ENCODE data around the gene FNIP1. TPM values are rescaled to one million over a fixed set of nuclear protein-coding genes. Genes with fewer than 3 reads are reported as not detected.
"Not testable (repeated sequence)": the region's sequence is repeated elsewhere in the genome, so short reads cannot be mapped to it uniquely, and the experiment has no call there.

Gene FNIP1
- total RNA-seq, 1 donor from 2014 or later: 17.5 TPM

DNA sequence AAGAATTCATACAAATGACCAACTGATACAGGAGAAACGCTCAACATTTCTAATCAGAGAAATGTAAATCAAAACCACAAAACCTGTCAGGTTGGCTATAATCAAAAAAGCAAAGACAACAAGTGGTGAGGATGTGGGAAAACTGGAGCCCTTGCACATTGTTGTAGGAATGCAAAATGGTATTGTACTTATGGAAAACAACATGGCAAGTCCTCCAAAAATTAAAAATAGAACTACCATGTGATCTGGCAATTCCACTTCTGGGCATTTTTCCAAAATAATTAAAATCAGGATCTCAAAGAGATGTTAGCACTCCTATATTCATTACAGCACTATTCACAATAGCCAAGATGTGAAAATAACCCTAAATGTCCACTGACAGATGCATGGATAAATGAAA, 76.1 kb downstream of the FNIP1 start:
- no peaks in the 10 kb centered on the region for H3K27me3 Mint-ChIP-seq
- intact Hi-C loops (cut with micrococcal nuclease): no loop called here
- no peak overlapping the region for H3K27ac Mint-ChIP-seq
- no peak overlapping the region for H3K4me3 Mint-ChIP-seq
- H3K9me3 Mint-ChIP-seq: peaks cover 6% of the 10 kb centered on the region
- H3K4me1 Mint-ChIP-seq: peaks cover 5% of the 10 kb centered on the region
- DNase-seq: no peak
- H3K36me3 Mint-ChIP-seq (ENCODE audit: low read depth): peaks cover 33% of the 10 kb centered on the region

DNA sequence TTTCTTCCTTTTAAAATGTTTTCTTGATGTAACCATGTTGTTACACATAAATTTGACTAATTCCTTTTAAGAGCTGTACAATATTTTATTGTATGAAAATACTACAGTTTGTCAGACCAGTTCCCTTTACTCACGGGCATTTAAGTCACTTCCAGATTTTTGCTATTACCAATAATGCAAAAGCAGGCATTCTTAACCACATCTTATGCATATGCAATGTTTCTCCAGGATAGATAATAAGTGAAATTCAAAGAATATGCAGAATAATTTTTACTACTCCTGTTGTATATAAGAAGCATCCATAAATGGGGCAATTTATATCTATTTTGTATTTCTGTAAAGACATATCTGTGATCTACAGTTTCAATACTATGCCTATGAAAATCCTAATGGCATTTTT, 77.3 kb downstream of the FNIP1 start:
- intact Hi-C loops (cut with micrococcal nuclease): no loop called here
- Mint-ChIP-seq H3K4me3 (no peak overlapping the region), H3K4me1 (peaks cover 5% of the 10 kb centered on the region), H3K36me3 (ENCODE audit: low read depth) (peaks cover 29% of the 10 kb centered on the region), H3K27ac (no peak overlapping the region), H3K9me3 (peaks cover 3% of the 10 kb centered on the region), H3K27me3 (no peaks in the 10 kb centered on the region)
- no peak for DNase-seq

DNA sequence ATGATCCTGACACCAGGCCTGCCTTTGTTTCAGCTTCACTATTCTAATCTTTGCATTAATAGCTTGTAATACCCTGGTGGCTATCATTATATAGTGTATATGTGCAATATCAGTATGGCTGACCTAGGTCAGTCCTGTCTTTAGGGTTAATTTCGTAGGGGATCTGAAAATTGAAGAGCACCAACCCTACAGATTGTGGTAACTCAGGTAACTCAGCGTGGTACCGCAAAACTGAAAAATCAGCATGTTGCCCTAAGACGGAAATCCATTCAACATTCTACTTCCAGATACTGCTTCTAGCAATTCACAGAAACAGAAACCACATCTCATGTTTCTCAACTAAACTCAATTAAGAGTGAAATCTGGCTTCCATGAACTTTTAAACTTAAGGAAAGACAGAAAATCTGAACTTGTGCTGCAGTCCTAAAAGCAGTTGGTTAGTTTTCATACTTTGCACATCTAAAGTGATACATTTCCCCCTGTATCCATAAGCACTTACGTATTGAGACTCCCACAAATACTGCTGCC, 78.3 kb downstream of the FNIP1 start:
- Mint-ChIP-seq H3K36me3 (ENCODE audit: low read depth) (peaks cover 36% of the 10 kb centered on the region), H3K27ac (no peak overlapping the region), H3K9me3 (peaks cover 3% of the 10 kb centered on the region), H3K4me3 (peak overlapping the region; percentile 18), H3K27me3 (no peaks in the 10 kb centered on the region), H3K4me1 (peaks cover 5% of the 10 kb centered on the region)
- no peak for DNase-seq
- intact Hi-C loops (cut with micrococcal nuclease): no loop called here

DNA sequence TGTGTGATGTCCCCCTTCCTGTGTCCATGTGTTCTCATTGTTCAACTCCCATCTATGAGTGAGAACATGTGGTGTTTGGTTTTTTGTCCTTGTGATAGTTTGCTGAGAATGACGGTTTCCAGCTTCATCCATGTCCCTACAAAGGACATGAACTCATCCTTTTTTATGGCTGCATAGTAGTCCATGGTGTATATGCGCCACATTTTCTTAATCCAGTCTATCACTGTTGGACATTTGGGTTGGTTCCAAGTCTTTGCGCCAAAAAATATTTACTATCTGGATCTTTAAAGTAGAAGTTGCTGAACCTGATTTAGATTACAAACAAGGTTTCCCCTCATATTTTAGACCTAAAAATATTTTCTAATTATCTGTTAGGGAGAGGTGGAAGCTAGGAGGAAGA, 79.7 kb downstream of the FNIP1 start:
- intact Hi-C loops (cut with micrococcal nuclease); H3K9me3 Mint-ChIP-seq; H3K4me3 Mint-ChIP-seq; H3K4me1 Mint-ChIP-seq; H3K27ac Mint-ChIP-seq; DNase-seq; H3K27me3 Mint-ChIP-seq: not testable (repeated sequence)
- peaks cover 42% of the 10 kb centered on the region for H3K36me3 Mint-ChIP-seq (ENCODE audit: low read depth)

DNA sequence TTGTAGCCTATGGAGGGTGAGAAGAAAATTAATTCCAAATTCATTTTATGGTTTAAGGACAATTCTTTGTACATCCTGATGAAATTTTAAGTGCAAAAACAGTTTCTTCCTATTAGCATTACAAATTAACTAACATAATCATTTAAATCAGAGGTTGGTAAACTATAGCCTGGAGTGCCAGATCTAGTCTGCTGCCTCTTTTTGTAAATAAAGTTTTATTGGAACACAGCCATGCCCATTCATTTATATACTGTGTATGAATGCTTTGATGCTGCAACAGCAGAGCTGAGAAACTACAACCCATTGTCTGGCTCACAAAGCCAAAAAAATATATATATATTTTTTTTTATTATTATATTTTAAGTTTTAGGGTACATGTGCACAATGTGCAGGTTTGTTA, 80.2 kb downstream of the FNIP1 start:
- Mint-ChIP-seq H3K36me3 (ENCODE audit: low read depth) (peaks cover 47% of the 10 kb centered on the region), H3K9me3 (peaks cover 3% of the 10 kb centered on the region), H3K27ac (no peak overlapping the region), H3K4me1 (peaks cover 10% of the 10 kb centered on the region), H3K27me3 (no peaks in the 10 kb centered on the region), H3K4me3 (no peak overlapping the region)
- intact Hi-C loops (cut with micrococcal nuclease): no loop called here
- no peak for DNase-seq

DNA sequence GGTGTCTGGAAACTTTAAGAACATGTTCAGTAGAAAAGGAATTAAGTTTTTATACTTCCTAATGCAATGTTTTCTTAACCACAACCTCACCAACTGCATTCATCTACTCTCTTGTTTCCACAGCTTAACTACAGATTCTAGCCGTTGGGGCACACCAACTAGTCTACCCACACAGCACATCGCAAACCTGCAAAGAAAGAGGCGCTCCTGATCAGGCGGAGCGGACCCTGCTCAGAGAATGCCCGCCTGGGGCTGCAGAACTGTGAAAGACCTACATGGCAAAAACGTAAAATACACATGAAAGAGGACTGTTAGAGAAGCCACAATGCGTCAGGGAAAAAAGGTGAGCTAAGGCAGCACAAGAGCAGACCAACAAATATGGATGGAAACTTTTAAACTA, 86.4 kb downstream of the FNIP1 start:
- Mint-ChIP-seq H3K9me3 (no peaks in the 10 kb centered on the region), H3K27ac (no peak overlapping the region), H3K27me3 (no peaks in the 10 kb centered on the region), H3K4me1 (peaks cover 7% of the 10 kb centered on the region), H3K36me3 (ENCODE audit: low read depth) (peaks cover 47% of the 10 kb centered on the region), H3K4me3 (no peak overlapping the region)
- intact Hi-C loops (cut with micrococcal nuclease): no loop called here
- no peak for DNase-seq

DNA sequence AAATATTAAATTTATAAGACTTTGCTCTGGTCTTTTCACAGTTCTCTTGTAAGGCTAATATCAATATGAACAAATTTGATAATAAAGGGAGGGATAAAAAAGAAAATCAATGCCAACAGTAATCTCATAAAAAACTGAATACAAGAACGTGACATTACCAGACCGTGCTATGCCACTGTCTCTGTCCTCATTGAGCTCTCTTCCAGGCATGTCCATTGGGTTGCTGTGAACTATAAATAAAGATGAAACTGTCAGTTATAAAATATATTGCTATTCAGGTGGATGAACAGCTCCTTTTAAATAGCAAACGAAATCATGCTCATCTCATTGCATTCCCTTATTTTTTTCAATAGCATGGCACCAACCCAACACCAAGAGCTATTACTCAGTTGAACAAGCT, 87.8 kb downstream of the FNIP1 start:
- Mint-ChIP-seq H3K4me1 (peaks cover 7% of the 10 kb centered on the region), H3K36me3 (ENCODE audit: low read depth) (peaks cover 54% of the 10 kb centered on the region), H3K4me3 (no peak overlapping the region), H3K9me3 (no peaks in the 10 kb centered on the region), H3K27me3 (no peaks in the 10 kb centered on the region), H3K27ac (no peak overlapping the region)
- intact Hi-C loops (cut with micrococcal nuclease): no loop called here
- no peak for DNase-seq

DNA sequence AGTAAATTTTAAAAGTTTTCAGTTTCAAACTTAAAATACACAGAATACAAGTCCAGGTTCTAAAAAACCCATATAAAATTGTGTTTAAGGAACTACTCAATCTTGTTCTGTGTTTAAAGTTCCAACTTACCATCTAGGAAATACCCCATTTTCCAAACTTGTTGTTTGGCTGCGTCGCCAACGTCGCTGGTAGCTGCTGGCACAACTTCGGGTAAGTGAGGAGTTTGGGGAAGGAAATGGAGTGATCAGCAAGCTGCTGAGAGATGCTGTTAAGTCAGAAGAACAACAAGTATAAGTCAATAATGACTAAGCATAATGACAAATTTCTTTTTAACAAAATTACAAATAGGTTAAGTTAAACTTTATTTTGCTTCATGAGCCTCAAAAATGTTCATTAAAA, 90.5 kb downstream of the FNIP1 start:
- Mint-ChIP-seq H3K27me3 (no peaks in the 10 kb centered on the region), H3K9me3 (no peaks in the 10 kb centered on the region), H3K4me3 (no peak overlapping the region), H3K36me3 (ENCODE audit: low read depth) (peaks cover 65% of the 10 kb centered on the region), H3K4me1 (peaks cover 4% of the 10 kb centered on the region), H3K27ac (no peak overlapping the region)
- no peak for DNase-seq
- intact Hi-C loops (cut with micrococcal nuclease): no loop called here

DNA sequence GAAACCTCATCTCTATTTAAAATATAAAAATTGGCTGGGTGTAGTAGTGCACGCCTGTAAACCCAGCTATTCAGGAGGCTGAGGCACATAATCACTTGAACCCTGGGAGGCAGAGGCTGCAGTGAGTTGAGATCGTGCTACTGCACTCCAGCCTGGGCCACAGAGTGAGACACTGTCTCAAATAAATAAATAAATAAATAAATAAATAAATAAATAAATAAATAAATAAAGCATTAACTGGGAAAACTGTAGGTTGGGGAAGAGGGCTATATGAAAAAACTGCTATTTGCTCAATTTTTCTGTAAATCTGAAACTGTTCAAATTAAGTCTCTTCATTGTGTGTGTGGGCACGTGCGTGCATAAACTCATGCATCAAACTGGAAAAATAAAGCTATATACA, 101.9 kb downstream of the FNIP1 start:
- Mint-ChIP-seq H3K4me3 (no peak overlapping the region), H3K4me1 (peaks cover 3% of the 10 kb centered on the region), H3K27me3 (no peaks in the 10 kb centered on the region), H3K36me3 (ENCODE audit: low read depth) (peaks cover 48% of the 10 kb centered on the region), H3K9me3 (peaks cover 9% of the 10 kb centered on the region), H3K27ac (no peak overlapping the region)
- no peak for DNase-seq
- intact Hi-C loops (cut with micrococcal nuclease): no loop called here

DNA sequence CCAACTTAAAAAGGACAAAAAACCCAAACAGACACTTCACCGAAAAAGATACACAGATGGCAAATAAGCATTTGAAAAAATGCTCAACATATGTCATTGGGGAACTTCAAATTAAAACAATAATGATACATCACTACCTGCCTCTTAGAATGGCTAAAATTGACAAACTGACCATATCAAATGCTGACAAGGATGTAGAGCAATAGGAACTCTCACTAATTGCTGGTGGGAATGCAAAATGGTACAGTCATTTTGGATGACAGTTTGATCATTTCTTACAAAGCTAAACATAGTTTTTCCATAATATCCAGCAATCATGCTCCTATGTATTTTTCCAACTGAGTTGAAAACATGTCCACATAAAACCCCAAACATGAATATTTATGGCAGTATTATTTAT, 102.9 kb downstream of the FNIP1 start:
- H3K27ac Mint-ChIP-seq: no peak overlapping the region

DNA sequence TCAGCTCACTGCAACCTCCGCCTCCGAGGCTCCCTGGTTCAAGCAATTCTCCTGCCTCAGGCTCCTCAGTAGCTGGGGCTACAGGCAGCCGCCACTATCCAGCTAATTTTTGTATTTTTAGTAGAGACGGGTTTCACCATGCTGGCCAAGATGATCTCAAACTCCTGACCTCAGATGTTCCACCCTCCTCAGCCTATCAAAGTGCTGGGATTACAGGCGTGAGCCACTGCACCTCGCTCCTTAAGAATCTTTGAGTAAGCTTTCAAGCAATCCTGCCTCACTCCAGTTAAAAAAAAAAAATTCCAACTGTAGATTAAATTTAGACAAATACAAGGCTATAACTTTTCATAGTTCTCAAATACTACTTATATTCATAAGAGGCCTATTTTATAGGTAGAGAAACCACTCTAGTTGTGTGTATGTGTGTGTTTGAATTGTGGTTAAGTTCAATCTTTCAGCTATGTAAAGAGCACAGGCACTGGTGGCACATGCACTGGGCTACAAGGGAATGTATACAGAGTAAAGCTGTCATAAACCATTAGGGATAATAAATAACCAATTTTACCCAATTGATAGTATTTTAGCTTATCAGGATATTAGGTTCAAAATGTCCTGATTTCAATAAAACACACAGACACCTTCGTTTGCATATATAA, 111.2 kb downstream of the FNIP1 start:
- H3K4me1 Mint-ChIP-seq: peaks cover 1% of the 10 kb centered on the region
- peaks cover 31% of the 10 kb centered on the region for H3K36me3 Mint-ChIP-seq (ENCODE audit: low read depth)
- H3K4me3 Mint-ChIP-seq: no peak overlapping the region
- no peaks in the 10 kb centered on the region for H3K27me3 Mint-ChIP-seq
- intact Hi-C loops (cut with micrococcal nuclease): no loop called here
- no peak for DNase-seq
- no peak overlapping the region for H3K27ac Mint-ChIP-seq
- H3K9me3 Mint-ChIP-seq: peaks cover 4% of the 10 kb centered on the region

More for the DNA sequence above, 102.9 kb downstream of the FNIP1 start:
- H3K27me3 Mint-ChIP-seq: no peaks in the 10 kb centered on the region
- H3K9me3 Mint-ChIP-seq: peaks cover 9% of the 10 kb centered on the region
- DNase-seq: no peak
- intact Hi-C loops (cut with micrococcal nuclease): no loop called here
- peaks cover 53% of the 10 kb centered on the region for H3K36me3 Mint-ChIP-seq (ENCODE audit: low read depth)
- no peak overlapping the region for H3K4me3 Mint-ChIP-seq
- peaks cover 3% of the 10 kb centered on the region for H3K4me1 Mint-ChIP-seq

DNA sequence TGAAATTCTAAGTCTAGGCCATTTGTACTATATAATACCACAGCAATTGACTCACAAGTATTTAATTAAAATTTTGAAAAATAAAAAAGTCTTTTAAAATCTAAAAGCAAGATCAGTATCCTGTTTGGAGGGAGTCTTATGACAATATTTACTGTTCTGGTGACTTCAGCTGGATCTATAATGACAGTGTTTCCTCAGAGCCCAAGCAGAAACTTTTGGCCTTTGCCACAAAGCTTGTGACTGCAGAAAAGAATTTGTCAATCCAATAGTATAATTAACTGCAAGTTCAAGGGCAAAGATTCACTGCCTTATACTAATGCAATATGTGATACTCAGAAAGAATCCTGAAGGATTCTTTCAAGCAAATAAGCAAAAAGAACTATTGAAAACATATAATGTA, 112.2 kb downstream of the FNIP1 start:
- Mint-ChIP-seq H3K36me3 (ENCODE audit: low read depth) (peaks cover 30% of the 10 kb centered on the region), H3K27ac (no peak overlapping the region), H3K9me3 (peaks cover under 1% of the 10 kb centered on the region), H3K4me1 (peaks cover 2% of the 10 kb centered on the region), H3K4me3 (no peak overlapping the region), H3K27me3 (no peaks in the 10 kb centered on the region)
- DNase-seq: no peak
- intact Hi-C loops (cut with micrococcal nuclease): no loop called here

DNA sequence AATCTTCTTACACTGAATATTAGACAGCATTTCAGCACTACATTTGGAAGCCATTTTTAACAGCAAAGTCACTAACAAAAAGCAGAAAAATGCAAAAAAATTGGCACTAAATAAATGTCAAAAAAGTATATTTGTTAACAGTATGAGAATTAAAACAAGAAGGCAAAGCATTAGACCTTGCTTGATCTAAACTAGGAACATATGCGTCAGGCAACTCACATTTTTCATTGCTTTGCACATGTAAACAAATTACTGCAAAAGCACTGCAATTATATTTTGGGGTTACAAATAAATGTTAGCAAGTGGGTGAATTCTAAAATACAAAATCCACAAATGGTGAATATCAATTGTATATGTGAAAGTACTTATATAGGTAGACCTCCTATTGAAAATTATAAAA, 112.8 kb downstream of the FNIP1 start:
- no peak overlapping the region for H3K27ac Mint-ChIP-seq
- no peak overlapping the region for H3K4me3 Mint-ChIP-seq
- intact Hi-C loops (cut with micrococcal nuclease): no loop called here
- H3K9me3 Mint-ChIP-seq: peaks cover 3% of the 10 kb centered on the region
- peaks cover 2% of the 10 kb centered on the region for H3K4me1 Mint-ChIP-seq
- peaks cover 30% of the 10 kb centered on the region for H3K36me3 Mint-ChIP-seq (ENCODE audit: low read depth)
- no peaks in the 10 kb centered on the region for H3K27me3 Mint-ChIP-seq
- DNase-seq: no peak

DNA sequence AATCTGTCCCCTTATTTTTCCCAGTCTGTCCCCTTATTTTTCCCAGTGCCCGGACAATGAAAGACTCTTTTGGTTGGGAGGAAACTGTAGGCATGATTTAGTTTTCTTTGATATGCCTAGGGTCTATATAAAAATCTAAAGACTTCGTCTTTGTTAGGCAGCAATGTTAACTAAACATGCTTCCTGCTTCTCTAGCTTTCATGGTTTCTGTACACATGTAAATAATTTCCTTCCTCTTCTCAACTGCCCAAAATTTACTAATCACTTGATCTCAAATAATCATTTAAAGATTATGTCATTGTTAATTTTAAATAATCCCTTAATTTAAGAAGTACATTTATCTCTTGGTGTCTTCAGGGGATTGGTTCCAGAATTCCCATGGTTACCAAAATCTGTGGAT, 114.0 kb downstream of the FNIP1 start:
- peaks cover 32% of the 10 kb centered on the region for H3K36me3 Mint-ChIP-seq (ENCODE audit: low read depth)
- intact Hi-C loops (cut with micrococcal nuclease): no loop called here
- no peaks in the 10 kb centered on the region for H3K27me3 Mint-ChIP-seq
- no peak overlapping the region for H3K27ac Mint-ChIP-seq
- peaks cover 3% of the 10 kb centered on the region for H3K9me3 Mint-ChIP-seq
- H3K4me1 Mint-ChIP-seq: peaks cover 2% of the 10 kb centered on the region
- H3K4me3 Mint-ChIP-seq: no peak overlapping the region
- DNase-seq: no peak

DNA sequence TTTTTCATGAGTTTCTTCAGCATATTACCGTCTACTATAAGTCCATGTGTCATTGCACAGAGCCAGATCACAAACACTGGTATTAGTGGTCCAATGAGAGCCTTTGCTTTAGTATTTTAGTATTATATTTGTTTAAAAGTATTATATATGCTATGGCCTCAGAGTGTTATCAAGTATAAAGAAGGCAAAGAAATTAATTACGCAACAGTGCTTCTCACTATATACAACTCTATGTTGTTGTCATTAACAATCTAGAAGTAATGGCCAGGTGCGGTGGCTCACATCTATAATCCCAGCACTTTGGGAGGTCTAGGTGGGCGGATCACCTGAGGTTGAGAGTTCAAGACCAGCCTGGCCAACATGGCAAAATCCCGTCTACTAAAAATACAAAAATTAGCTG, 114.6 kb downstream of the FNIP1 start:
- Mint-ChIP-seq H3K4me3 (no peak overlapping the region), H3K9me3 (peaks cover 3% of the 10 kb centered on the region), H3K27me3 (no peaks in the 10 kb centered on the region), H3K4me1 (peaks cover 2% of the 10 kb centered on the region), H3K36me3 (ENCODE audit: low read depth) (peaks cover 33% of the 10 kb centered on the region), H3K27ac (no peak overlapping the region)
- DNase-seq: no peak
- intact Hi-C loops (cut with micrococcal nuclease): no loop called here

Measured in activated CD4-positive, alpha-beta T cell treated with anti-CD3 and anti-CD28 coated beads, Interleukin-2, amount 10 ng/mL, durations not matched to agents 24 days and 14 days (primary cell).